NCI-H1105 treated with DMSO at 0.1 percent for 48 hours (cell line): ENCODE results near the gene PAM.

Source experiments
- DNase-seq: peaks from one replicate; lab custom pipeline; 2025; lab: John Stamatoyannopoulos, UW

The PAM gene

DNA sequence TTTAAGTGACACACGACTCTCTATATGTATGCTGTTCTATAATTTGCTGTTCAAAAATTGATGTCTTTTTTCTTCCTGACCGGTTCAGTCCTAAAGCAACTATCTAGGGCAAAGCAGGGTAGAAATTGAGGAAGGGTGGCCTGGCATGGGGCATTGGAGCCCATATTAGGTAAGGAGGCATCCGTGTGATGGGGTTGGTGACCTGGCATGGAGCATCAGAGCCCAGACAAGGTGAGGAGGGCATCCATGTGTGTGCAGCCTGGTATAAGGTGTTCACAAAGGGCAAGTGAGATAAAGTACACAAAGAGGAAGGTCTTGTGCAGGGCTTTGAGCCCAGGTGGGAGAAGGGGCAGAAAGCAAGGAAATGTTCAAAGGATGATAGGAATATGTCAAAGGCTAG, 104.9 kb downstream of the PAM start:
- no peak for DNase-seq

DNA sequence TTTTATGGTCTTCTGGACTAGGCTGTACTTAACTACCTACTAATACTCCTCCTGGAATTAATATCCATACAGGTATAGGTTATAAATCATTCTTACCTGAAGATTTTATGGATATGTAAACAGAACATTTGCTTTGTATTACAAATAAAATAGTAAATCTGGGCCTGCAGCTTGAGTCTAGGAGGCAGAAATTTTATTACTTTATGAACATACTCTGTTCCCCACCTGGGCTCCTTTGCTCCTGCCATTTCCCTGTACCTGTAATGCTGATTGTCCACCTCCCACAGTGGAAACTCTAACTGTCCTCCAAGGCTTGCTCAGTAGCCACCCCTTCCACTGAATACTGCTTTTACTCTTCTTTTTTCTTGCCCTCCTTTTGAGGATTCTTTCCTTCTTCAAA, 108.0 kb downstream of the PAM start:
- DNase-seq = peak; percentile 18

DNA sequence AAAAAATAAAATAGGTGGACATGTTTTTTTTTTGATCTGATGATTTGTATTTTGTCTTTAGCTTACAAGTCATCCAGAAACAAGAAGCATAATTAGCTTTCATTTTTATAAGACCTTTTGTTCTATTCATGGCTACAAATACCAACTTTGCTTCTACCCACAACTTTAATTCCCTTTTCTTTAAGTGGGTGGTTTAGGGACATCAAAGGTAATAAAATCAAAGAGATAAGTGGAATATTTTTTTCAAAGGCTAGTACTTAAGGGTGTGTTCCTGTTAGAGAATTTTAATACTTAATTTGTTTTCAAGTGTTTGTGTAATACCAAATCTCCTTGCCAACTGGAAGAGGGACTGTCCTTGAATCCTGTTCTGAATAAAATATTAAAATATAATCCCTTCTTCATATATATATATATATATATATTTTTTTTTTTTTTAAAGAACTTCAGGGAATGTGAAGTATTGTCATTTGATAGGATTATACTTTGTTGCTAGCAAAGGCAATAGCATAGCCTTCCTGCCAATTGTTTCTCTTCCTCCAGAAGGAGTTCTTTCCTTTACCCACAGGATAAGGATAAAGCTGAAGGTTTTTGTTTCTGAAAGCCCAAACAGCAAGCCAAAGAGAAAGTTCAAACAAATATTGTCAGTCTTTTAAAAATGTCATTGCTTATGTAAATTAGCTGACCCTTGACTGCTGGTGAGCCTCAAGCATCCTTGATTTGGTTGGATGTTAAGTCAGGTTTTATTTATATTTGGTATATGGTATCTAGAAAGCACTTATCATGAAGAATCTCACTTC, 108.9 kb downstream of the PAM start:
- DNase-seq = peak; percentile 26

DNA sequence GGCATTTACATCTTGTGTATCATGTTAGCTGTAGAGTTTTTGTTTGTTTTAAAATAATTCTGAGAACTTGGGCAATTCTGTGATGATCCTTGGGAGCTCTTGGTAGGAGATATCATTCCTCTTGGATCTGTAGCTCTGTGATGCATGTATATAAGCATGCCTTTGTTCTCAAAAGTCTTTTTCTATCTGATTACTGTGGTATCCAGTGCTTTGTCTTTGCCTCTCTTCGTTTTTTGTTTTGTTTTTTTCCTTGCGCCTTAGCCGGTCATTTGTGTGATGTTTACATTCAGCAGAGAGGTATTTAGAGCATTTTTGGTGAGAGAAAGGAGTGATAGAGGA, 110.0 kb downstream of the PAM start:
- DNase-seq = no peak

DNA sequence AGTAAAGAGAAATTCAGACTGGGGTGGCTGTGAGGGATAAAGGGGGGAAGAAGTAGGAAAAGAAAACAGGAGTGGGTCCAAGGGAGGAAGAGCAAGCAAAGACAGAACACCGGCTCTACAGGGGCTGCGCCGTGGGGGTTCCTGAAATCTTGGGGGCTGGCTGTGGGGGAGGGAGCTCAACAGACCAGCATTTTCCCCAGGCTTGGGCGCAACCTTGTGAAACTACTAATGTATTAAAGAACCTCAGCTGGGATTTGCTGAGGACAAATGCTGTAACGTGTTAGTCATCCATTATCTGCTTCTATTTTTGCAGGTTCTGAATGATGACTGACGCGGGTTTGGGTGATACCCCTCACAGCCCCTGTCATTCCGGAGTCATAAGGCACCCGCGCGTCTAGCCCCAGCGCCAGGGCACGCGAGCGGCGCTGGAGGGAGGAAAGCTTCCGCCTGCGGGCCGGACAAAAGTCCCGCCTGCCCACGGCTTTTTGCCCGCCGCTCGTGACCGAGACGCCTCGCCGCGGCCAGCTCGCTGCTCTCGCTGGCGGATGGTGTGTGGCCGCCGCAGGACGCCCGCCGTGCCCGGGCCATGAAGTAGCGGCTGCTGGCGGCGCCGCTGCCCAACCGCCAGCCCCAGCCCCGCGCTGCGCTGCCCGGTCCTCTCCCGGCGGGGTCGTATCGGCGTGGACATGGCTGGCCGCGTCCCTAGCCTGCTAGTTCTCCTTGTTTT, 110.6 kb downstream of the PAM start:
- DNase-seq = peak; percentile 37

DNA sequence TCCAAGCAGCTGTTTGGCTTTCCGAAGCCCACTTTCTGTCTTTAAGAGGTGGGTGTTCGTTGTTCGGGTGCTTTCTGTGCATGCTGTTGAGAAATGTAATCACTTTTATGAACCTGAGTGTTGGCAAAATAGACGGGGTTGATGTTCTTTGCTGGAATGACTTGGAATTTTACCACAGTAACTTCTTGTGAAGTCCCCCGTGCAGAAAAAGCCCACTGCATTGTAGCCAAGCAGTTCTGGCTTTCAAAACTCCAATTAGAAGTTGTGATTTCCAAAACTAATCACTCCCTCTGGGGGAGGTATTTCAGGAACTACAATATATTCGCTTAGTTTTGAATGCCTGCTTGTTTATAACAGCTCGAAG, 111.1 kb downstream of the PAM start:
- DNase-seq = no peak

DNA sequence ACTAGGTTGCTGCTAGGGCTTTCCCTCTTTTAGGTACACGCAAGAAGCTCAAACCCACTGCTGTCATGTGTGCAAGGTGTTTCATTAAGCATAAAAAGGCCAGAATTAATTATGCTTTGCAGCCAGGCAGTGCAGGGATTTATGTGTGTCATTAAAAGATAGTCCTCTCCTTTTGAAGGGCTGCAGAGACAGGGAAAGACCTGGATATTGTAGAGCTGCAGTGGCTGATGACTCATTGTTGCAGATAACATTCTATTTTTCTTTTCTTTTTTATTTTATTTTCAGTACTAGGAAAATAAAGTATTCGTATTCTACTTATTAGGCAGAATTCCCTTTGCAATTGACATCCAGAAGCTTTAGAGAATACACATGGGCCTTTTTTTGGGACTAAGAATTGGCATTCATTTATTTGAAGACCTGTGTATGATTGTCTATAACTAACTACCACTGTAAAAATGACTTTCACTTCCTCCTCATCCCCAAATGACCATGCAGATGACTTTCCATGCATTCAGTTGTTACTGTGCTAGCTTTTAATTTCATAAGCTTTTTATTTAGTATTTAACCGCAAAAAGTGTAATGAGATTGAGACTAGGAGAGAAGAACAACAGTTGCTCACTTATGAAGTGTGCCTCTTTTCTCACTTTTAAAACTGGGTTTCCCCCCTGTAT, 113.0 kb downstream of the PAM start:
- no peak for DNase-seq

DNA sequence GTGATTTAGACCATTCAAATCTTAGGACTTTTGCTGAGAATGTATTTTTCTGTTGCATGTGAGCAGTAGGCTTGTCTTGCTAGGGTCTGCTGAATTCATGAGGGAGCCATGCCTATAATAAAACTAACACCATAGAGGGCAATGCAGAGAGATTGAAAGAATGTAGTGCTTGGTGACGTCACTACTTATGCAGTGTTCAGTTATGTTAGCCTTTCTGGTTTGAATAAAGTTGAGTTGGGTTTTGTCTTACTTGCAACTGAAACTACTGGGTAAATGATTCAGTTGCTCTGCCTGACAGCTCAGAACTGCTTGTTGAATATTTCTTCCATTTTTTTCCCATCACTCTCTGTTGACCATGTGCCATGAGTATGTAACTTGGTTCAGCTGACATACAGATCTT, 114.1 kb downstream of the PAM start:
- no peak for DNase-seq

DNA sequence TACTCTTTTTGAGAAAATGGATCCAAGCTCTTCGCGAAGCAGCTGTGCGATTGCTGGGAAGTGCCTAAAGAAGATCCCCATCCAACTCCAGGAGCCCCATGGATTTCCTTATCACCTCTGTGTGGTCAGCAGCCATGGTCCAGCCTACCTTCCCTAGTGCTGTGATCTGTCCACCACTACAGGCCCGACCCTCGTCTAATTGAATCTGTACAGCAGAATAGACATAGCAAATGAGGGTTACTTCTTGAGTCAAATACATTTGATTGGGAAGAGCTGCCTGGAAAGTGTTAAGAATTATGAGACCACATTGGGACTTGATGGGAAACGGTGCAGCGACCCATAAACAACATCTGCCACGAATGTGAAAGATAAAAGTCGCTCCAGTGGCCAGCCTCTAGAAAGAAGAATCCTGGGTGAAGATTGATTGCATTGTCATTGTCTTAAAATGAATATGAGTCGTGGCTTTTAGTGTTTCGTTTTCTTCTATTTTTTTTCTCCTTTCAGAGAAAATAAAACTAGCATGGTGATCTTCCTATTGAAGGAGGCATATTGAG, 118.4 kb downstream of the PAM start:
- DNase-seq = no peak

DNA sequence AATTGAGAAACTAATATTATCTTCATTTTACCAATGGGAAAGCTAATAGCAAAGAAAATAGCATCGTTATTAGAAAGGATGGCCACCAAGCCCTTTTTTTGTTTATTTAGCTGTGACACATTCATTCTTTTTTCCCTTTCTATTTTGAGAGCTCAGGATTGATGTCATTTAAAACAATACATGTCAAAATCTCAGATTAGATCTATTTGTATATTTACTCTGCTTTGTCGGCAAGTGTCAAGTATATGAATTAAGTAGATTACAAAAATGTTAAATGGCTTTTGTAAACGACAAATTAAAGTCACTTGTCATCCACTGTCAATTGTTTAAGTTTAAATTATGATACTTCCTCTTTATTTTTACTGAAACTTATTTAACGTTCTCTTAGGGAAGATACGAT, 118.9 kb downstream of the PAM start:
- no peak for DNase-seq

DNA sequence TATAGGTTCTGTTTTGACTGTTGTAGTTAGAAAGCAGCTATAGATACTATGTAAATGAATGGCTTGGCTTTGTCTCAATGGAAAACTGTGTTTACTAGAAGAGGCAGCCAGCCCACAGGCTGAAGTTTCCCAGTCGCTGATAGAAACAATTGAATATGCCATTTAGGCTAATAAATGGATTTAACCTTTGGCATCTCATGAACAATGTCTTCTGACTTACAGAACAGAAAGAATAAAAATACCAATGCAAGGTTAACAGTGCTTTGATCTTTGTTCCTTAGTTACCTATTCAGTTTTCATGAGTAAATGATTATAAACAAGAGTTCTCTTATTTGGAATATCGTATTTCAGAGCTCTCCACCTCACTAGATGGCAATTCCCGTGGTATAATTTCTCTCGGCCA, 120.6 kb downstream of the PAM start:
- no peak for DNase-seq

DNA sequence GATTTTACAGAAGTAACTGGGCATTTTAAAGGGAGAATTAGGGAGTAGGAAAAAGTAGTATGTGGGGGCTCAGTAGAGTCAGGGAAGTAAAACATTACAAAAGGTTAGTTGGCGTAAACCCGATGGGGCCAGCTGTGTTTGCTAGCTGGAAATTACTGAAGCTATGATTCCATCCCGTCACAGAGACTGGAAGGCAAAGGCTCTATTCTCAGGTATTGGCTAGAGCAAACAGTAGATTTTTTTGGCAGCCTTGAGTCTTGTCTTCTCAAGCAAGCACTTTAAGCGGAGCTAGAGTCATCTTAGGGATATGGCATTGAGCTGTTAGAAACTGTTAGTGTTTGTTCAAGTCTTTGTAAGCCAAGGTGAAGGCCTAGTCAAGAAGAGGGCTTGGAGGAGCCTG, 121.5 kb downstream of the PAM start:
- DNase-seq = no peak

DNA sequence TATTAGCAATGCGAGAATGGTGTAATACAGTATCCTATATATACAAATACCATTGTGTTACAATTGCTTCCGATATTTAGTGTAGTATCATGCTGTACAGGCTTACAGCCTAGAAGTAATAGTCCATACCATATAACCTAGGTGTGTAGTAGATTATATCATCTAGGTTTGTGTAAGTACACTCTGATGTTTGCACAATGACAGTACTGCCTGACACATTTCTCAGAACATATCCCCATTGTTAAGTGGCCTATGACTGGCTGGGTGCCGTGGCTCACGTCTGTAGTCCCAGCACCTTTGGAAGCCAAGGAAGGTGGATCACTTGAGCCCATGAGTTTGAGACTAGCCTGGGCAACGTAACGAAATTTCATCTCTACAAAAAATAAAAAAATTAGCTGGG, 124.6 kb downstream of the PAM start:
- DNase-seq = no peak

DNA sequence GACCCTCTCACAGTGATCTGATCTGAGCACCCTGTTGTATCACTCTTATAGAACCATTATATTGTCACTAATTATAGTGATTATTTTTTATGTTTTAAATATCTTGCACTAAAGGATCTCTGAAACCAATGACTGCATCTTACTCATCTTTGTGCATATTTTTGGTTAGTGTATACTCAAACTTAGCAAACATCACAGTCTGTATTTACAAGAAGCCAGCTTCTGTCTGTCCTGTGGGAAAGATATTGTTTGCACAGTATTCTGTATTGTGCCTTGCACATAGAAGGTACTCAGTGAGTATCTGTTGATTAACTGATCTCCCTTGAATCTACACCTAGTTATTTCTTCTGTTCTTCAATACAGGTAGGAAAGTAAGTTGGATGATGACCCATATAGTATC, 131.5 kb downstream of the PAM start:
- no peak for DNase-seq

DNA sequence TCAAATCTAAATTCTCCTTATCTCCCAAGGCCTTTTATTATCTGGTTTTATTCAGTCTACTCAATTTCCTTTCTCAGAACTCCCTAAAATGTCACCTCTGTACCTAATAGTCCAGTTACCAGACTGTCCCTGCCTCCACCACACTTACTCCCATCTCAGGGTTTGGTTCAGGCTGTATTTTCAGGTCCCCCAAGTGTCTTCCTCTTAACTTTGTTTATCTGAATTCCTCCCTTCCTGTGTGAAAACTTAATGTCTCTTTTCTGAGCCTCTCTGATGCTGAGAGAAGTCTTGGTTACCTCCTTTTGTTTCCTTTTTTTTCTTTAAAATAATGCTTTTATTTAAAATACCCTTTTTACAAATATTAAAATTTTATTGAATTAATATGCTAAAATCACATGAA, 133.4 kb downstream of the PAM start:
- DNase-seq = no peak

DNA sequence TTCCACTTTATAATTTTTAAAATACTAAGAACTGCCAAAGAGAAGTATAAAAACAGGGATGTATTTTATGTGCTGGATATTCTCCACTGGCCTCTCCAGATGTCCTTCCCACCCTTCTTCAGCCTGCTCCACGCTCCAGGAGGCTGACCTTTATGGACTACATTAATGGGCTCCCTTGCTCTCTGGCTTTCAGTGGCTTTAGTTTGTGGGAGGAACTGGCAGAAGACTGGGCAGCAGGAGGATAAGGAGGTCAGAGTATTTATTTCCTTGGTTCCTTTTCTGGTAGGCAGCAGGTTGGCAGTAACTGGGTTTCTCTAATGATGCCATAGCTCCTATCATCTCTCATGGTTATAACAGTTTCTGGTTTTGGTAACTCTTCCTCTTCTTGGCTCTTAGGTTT, 133.9 kb downstream of the PAM start:
- DNase-seq = no peak

DNA sequence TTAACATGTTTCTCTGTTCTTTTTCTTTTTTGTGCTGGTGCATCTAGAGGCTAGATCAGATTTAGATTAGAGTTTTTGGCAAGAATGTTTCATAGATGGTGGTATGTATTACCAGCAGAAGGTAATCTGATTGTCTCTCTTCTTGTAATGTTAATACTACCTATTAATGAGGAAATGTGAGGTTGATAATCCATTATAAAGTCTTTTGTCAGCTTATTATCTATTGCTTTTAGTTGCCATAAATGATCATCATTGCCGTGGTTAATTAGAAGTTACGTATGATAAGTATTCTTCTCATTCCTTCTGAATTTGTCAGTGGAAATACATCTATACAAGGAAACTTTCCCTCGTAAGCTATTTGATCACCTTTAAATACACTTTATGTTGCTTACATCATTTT, 135.0 kb downstream of the PAM start:
- no peak for DNase-seq

DNA sequence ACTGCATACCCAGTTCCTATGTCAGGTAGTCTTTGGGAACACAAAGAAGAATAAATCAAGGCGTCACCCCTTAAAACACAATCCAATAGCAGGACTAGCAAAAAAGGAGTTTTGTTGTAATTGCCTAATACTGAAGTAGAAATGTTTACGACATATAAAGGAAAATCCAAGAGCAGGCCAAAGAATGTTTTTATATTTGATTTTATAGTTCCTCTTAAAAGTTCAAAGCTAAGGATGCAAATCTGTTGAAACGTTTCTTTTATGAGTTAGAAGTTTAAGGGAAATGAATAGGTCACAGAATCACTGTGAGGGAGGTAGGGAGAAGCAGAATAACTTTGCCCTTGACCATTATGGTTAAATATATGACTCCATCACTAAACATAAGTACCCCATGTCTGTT, 136.1 kb downstream of the PAM start:
- no peak for DNase-seq

DNA sequence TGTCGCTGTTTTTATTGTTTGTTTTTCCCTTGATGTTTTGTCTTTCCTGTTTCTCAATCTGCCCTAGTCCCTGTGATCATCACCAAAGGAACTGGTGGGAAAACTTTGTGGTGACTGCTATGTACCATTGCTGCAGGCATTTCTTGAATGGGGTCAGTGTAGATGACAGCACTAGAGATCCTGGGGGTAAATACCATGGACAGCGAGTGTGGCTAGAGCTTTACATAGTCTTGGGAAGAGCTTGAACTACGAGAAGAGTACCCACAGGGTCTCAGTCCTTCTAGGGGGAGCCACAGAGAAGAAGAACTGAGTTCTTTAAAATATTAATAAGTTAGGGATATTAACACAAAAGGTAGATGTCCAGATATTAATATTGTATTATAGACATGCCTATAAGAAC, 138.8 kb downstream of the PAM start:
- no peak for DNase-seq

DNA sequence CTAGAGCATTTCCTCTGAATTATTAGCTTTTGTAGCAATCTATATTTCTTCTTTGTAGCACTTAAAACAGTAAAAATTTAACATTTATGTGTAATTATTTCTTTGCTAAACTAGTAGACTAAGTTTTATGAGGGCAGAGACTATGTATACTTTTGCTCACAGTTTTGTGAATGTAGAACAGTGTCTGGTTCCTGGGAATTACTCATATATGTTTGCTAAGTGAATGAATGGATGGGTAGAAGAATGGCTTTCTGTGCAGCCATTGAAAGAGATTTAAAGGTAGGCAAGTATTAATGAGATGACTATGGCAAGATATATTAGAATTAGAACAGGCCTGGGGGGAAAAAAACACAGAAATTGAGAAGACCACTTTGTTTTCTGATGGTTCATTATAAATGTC, 140.1 kb downstream of the PAM start:
- no peak for DNase-seq

DNA sequence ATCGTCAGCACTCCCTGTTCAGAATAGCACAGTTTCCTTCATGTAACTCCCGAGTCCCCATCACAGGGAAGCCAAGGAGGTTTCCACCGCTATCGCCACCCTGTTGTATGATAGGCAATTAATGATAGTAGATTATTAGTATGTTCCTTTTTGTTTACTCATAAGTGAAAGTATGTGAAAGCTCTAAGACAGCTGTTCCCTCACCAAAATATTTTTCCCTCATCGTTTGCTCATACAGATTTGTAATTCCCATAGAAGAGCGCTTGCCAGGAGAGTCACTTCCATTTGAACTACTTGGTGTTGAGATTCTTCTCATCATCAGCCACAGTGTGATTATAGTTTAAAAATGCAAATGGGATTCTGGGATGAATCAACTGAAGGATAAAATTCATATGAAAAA, 140.9 kb downstream of the PAM start:
- DNase-seq = no peak

DNA sequence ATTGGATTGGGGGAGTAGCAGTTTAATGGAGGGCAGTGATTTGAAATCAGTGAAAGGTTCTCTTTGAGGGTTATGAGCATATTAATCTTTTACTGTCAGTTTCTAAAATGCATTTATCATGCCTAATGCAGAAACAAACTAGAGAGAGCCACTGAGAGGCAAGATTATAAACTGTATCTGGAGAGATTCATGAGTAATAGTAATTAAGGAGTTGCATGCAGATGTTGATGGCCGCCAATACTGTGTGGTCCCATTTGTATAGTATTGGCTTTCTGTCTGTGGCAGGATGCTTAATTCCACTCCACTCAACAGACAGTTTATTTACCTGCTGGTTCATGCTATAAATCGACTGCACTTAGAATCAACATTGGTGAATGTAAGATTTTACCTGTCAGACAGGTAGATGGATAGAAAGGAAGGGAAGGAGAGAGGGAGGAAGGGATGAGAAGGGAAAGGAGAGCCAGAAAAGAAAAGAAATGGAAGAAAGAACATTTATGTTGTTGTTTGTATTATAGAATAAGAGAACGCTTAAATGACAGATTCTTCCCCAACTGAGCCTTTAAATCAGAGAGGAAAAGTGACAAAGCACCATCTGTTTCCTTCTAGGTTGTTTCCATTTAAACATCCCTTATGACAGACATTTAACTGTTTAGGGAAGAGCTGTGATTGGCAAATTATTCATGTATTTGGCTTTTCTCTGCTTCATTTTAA, 146.5 kb downstream of the PAM start:
- no peak for DNase-seq

DNA sequence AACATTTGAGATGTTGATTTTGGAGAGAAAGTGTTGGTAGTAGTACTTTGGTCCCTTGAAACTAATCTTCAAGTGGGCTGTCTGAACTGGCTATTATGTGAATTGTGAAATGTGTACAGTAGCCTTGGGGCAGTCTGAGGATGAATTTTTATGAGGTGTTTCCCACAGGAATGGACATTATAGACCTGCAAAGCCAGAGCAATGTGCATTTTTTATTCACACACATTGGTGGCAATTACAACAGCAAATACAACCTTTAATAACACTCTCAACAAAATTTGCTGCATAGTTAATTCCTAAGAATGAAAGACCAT, 147.0 kb downstream of the PAM start:
- DNase-seq = no peak
